Glutamatergic neuron (in vitro differentiated cells): ENCODE measurements around the gene TUSC2. TPM values are rescaled to one million over a fixed set of nuclear protein-coding genes. Genes with fewer than 3 reads are reported as not detected.

Experiments
- DNase-seq: peaks from one replicate; pipeline ENCODE4 v3.0.0; 2022
- H3K27ac Mint-ChIP-seq: one replicate; pipeline ENCODE4 v1.8.0; 2020; ENCODE audit warnings: mild to moderate bottlenecking, mixed read lengths, inconsistent platforms; ENCODE audit not compliant: unreplicated experiment
- H3K27me3 Mint-ChIP-seq: one replicate; pipeline ENCODE4 v1.8.0; 2020; ENCODE audit warnings: mild to moderate bottlenecking, moderate library complexity, mixed read lengths, inconsistent platforms; ENCODE audit not compliant: unreplicated experiment
- H3K36me3 Mint-ChIP-seq: one replicate; pipeline ENCODE4 v1.8.0; 2020; ENCODE audit warnings: mild to moderate bottlenecking, mixed read lengths, inconsistent platforms; ENCODE audit not compliant: unreplicated experiment
- H3K4me1 Mint-ChIP-seq: one replicate; pipeline ENCODE4 v1.8.0; 2020; ENCODE audit warnings: mild to moderate bottlenecking, low read depth, mixed read lengths, inconsistent platforms; ENCODE audit not compliant: unreplicated experiment
- H3K4me3 Mint-ChIP-seq: one replicate; pipeline ENCODE4 v1.8.0; 2020; ENCODE audit warnings: mild to moderate bottlenecking, mixed read lengths, inconsistent platforms; ENCODE audit not compliant: unreplicated experiment
- H3K9me3 Mint-ChIP-seq: one replicate; pipeline ENCODE4 v1.8.0; 2020; ENCODE audit warnings: mild to moderate bottlenecking, moderate library complexity, mixed read lengths, inconsistent platforms; ENCODE audit not compliant: unreplicated experiment
- CTCF ChIP-seq: fragments of 200-600 bp; sonication (generic); IDR thresholded peaks from one replicate; pipeline ENCODE4 v1.5.0; 2021; ENCODE audit not compliant: partially characterized antibody, unreplicated experiment
- total RNA-seq: library from RNA; stranded (reverse); fragmentation: NEBNext Ultra II Directional; extraction: Animal tissue kit (Norgen Biotek cat#: 25700); gene quantifications from one replicate; pipeline ENCODE4 v1.2.1, GENCODE V29; 2021; ENCODE audit not compliant: unreplicated experiment

Gene TUSC2
- total RNA-seq, 1 donor from 2014 or later, result 30.8 TPM

GRCh38 chr3:50331364-50331907, 3.4 kb upstream of the TUSC2 start:
- H3K9me3 Mint-ChIP-seq, result peaks cover 6% of the 10 kb centered on the region

GRCh38 chr3:50330330-50330729, 2.3 kb upstream of the TUSC2 start:
- Mint-ChIP-seq H3K9me3 (peaks cover 3% of the 10 kb centered on the region), H3K27me3 (no peaks in the 10 kb centered on the region), H3K36me3 (no peaks in the 10 kb centered on the region), H3K4me1 (peaks cover 10% of the 10 kb centered on the region), H3K27ac (no peak overlapping the region), H3K4me3 (no peak overlapping the region)
- no peak for DNase-seq
- TF ChIP-seq CTCF, result no peak

More at GRCh38 chr3:50331364-50331907, 3.4 kb upstream of the TUSC2 start:
- H3K4me3 Mint-ChIP-seq, result no peak overlapping the region
- no peak for DNase-seq
- no peak overlapping the region for H3K27ac Mint-ChIP-seq
- H3K36me3 Mint-ChIP-seq, result no peaks in the 10 kb centered on the region
- TF ChIP-seq CTCF, result no peak
- peaks cover 4% of the 10 kb centered on the region for H3K27me3 Mint-ChIP-seq
- H3K4me1 Mint-ChIP-seq, result peaks cover 16% of the 10 kb centered on the region

- Mint-ChIP-seq H3K36me3 (no peaks in the 10 kb centered on the region), H3K4me3 (peak overlapping the region; percentile 83), H3K9me3 (peaks cover 5% of the 10 kb centered on the region), H3K4me1 (peaks cover 6% of the 10 kb centered on the region), H3K27me3 (peaks cover 1% of the 10 kb centered on the region), H3K27ac (peak overlapping the region; percentile 28)
- DNase-seq, result no peak
- TF ChIP-seq CTCF, result no peak
These were observed 894 bp downstream of the TUSC2 start for GRCh38 chr3:50327129-50327528.

- Mint-ChIP-seq H3K27ac (no peak overlapping the region), H3K9me3 (peaks cover 5% of the 10 kb centered on the region), H3K36me3 (no peaks in the 10 kb centered on the region), H3K4me3 (no peak overlapping the region), H3K4me1 (peaks cover 6% of the 10 kb centered on the region), H3K27me3 (peaks cover 1% of the 10 kb centered on the region)
- TF ChIP-seq CTCF, result no peak
- DNase-seq, result no peak
These were observed 1.9 kb downstream of the TUSC2 start for GRCh38 chr3:50326182-50326541.

GRCh38 chr3:50325497-50326181, 2.4 kb downstream of the TUSC2 start:
- H3K4me3 Mint-ChIP-seq, result no peak overlapping the region
- H3K27me3 Mint-ChIP-seq, result peaks cover 3% of the 10 kb centered on the region
- TF ChIP-seq CTCF, result no peak
- DNase-seq, result no peak
- peaks cover 6% of the 10 kb centered on the region for H3K9me3 Mint-ChIP-seq
- H3K4me1 Mint-ChIP-seq, result peaks cover 6% of the 10 kb centered on the region
- no peaks in the 10 kb centered on the region for H3K36me3 Mint-ChIP-seq
- H3K27ac Mint-ChIP-seq, result no peak overlapping the region
